Right lobe of liver (tissue), 4 donors: Measurements from ENCODE around the gene CUL3.

Experiments used
- CTCF ChIP-seq, 4 donors: fragments of 200-600 bp in 3 of 4; fragments of 450-650 bp in 1 of 4; IDR thresholded peaks; one replicate each; pipeline versions ENCODE4 v1.5.1 to v1.8.0; 2016 to 2022; ENCODE audit warnings: antibody characterized with exemption in 4 of 4, mild to moderate bottlenecking in 2 of 4
- POLR2A ChIP-seq: fragments of 450-650 bp; IDR thresholded peaks from one replicate; pipeline ENCODE4 v1.6.1; 2017; ENCODE audit warnings: antibody characterized with exemption, mild to moderate bottlenecking
- donor health status: DM: no; HTN: no; CAD: no.
- donor health status: DM: no; HTN: no; CAD: no.
- donor health status: DM: no; HTN: yes; CAD: no.

- TF ChIP-seq CTCF (IDR thresholded peaks at IDR 0.05) (no peak), POLR2A (no peak)
Measured at GRCh38 chr2:224628416-224628815, 43.3 kb upstream of the CUL3 start.
